ENCODE results near the gene AKR7A3.
"Not testable (repeated sequence)": the region's sequence is repeated elsewhere in the genome, so short reads cannot be mapped to it uniquely, and the experiment has no call there.

The AKR7A3 gene

GRCh38 chr1:19307794-19308508 is 19.4 kb upstream of the AKR7A3 start:
- Histone ChIP-seq H3K27me3 (ENCODE audit: control insufficient read depth, low read length) (no peaks in the 10 kb centered on the region), H3K9me2 (replicated peaks; ENCODE audit: control insufficient read depth, low read length) (no peaks in the 10 kb centered on the region), H3F3A (ENCODE audit: control insufficient read depth, insufficient read depth) (peaks cover 4% of the 10 kb centered on the region), H3K36me3 (ENCODE audit: control insufficient read depth, low read length) (peaks cover 51% of the 10 kb centered on the region), H3K4me1 (ENCODE audit: control insufficient read depth, low read length) (peaks cover 16% of the 10 kb centered on the region), H3K4me2 (ENCODE audit: low read length) (no peak overlapping the region), H3K9me3 (ENCODE audit: control insufficient read depth, insufficient read depth, low read length) (no peaks in the 10 kb centered on the region), H3K27ac (ENCODE audit: low read depth, low read length) (no peak overlapping the region), H3K4me3 (ENCODE audit: low read length) (no peak overlapping the region), H3K79me2 (ENCODE audit: control insufficient read depth, low read length) (peaks cover 25% of the 10 kb centered on the region), H4K20me1 (ENCODE audit: control insufficient read depth, insufficient read depth, low read depth, low read length) (no peaks in the 10 kb centered on the region)
- TF ChIP-seq EZH2phosphoT487 (IDR thresholded peaks at IDR 0.05; ENCODE audit: borderline replicate concordance, low read length): no peak
- no peak for TF ChIP-seq CTCF (IDR thresholded peaks at IDR 0.05; ENCODE audit: low read depth, low read length, poor library complexity, severe bottlenecking)

- H3K79me2 ChIP-seq (ENCODE audit: control insufficient read depth, low read length): peaks cover 18% of the 10 kb centered on the region
- no peak overlapping the region for H3K27ac ChIP-seq (ENCODE audit: low read depth, low read length)
- H3K9me3 ChIP-seq (ENCODE audit: control insufficient read depth, insufficient read depth, low read length): no peaks in the 10 kb centered on the region
- no peaks in the 10 kb centered on the region for H4K20me1 ChIP-seq (ENCODE audit: control insufficient read depth, insufficient read depth, low read depth, low read length)
- no peaks in the 10 kb centered on the region for H3K9me2 ChIP-seq (replicated peaks; ENCODE audit: control insufficient read depth, low read length)
- no peak overlapping the region for H3K4me3 ChIP-seq (ENCODE audit: low read length)
- H3K36me3 ChIP-seq (ENCODE audit: control insufficient read depth, low read length): peaks cover 54% of the 10 kb centered on the region
- H3K27me3 ChIP-seq (ENCODE audit: control insufficient read depth, low read length): no peaks in the 10 kb centered on the region
- H3F3A ChIP-seq (ENCODE audit: control insufficient read depth, insufficient read depth): 0 out of 2 replicates have a peak, but pooled peaks cover 3% of the 10 kb centered on the region
- no peak overlapping the region for H3K4me2 ChIP-seq (ENCODE audit: low read length)
- TF ChIP-seq CTCF (IDR thresholded peaks at IDR 0.05; ENCODE audit: low read depth, low read length, poor library complexity, severe bottlenecking) (no peak), EZH2phosphoT487 (IDR thresholded peaks at IDR 0.05; ENCODE audit: borderline replicate concordance, low read length) (no peak)
- H3K4me1 ChIP-seq (ENCODE audit: control insufficient read depth, low read length): peaks cover 10% of the 10 kb centered on the region
These were observed 18.4 kb upstream of the AKR7A3 start for GRCh38 chr1:19306941-19307340.

- peaks cover 4% of the 10 kb centered on the region for H3K4me1 ChIP-seq (ENCODE audit: control insufficient read depth, low read length)
- no peaks in the 10 kb centered on the region for H3K9me3 ChIP-seq (ENCODE audit: control insufficient read depth, insufficient read depth, low read length)
- H3K27ac ChIP-seq (ENCODE audit: low read depth, low read length): no peak overlapping the region
- H3K79me2 ChIP-seq (ENCODE audit: control insufficient read depth, low read length): peaks cover 8% of the 10 kb centered on the region
- TF ChIP-seq CTCF (IDR thresholded peaks at IDR 0.05; ENCODE audit: low read depth, low read length, poor library complexity, severe bottlenecking) (no peak), EZH2phosphoT487 (IDR thresholded peaks at IDR 0.05; ENCODE audit: borderline replicate concordance, low read length) (no peak)
- H3K27me3 ChIP-seq (ENCODE audit: control insufficient read depth, low read length): no peaks in the 10 kb centered on the region
- no peaks in the 10 kb centered on the region for H3K9me2 ChIP-seq (replicated peaks; ENCODE audit: control insufficient read depth, low read length)
- no peak overlapping the region for H3K4me2 ChIP-seq (ENCODE audit: low read length)
- H3K36me3 ChIP-seq (ENCODE audit: control insufficient read depth, low read length): peaks cover 50% of the 10 kb centered on the region
- H4K20me1 ChIP-seq (ENCODE audit: control insufficient read depth, insufficient read depth, low read depth, low read length): no peaks in the 10 kb centered on the region
- H3F3A ChIP-seq (ENCODE audit: control insufficient read depth, insufficient read depth): 0 out of 2 replicates have a peak, but pooled peaks cover 3% of the 10 kb centered on the region
- H3K4me3 ChIP-seq (ENCODE audit: low read length): no peak overlapping the region
These were observed 17.3 kb upstream of the AKR7A3 start for GRCh38 chr1:19305880-19306279.

GRCh38 chr1:19304081-19304480 is 15.5 kb upstream of the AKR7A3 start:
- H4K20me1 ChIP-seq (ENCODE audit: control insufficient read depth, insufficient read depth, low read depth, low read length); H3K4me3 ChIP-seq (ENCODE audit: low read length); H3F3A ChIP-seq (ENCODE audit: control insufficient read depth, insufficient read depth); H3K27me3 ChIP-seq (ENCODE audit: control insufficient read depth, low read length); H3K9me2 ChIP-seq (replicated peaks; ENCODE audit: control insufficient read depth, low read length); H3K27ac ChIP-seq (ENCODE audit: low read depth, low read length); H3K4me1 ChIP-seq (ENCODE audit: control insufficient read depth, low read length); H3K79me2 ChIP-seq (ENCODE audit: control insufficient read depth, low read length); H3K9me3 ChIP-seq (ENCODE audit: control insufficient read depth, insufficient read depth, low read length); H3K4me2 ChIP-seq (ENCODE audit: low read length): not testable (repeated sequence)
- H3K36me3 ChIP-seq (ENCODE audit: control insufficient read depth, low read length): peaks cover 50% of the 10 kb centered on the region

All from DOHH2 (cell line).